Vagina (tissue), 2 donors: ENCODE measurements around the gene DHRS11. TPM values are rescaled to one million over a fixed set of nuclear protein-coding genes. Genes with fewer than 3 reads are reported as not detected.

Experiments used
- DNase-seq, 2 donors: peaks; one replicate each; pipeline ENCODE4 v3.0.0-alpha.2; 2017; ENCODE audit errors: extremely low spot score in 2 of 2
- H3K27ac ChIP-seq: fragments of 200-600 bp; sonication (generic); one replicate; pipeline ENCODE4 v1.5.1; 2019
- H3K27me3 ChIP-seq: fragments of 200-600 bp; sonication (generic); one replicate; pipeline ENCODE4 v1.5.1; 2019
- H3K36me3 ChIP-seq, 2 donors: fragments of 200-600 bp; sonication (generic); one replicate each; pipeline ENCODE4 v1.5.1; 2017 to 2019
- H3K4me1 ChIP-seq: fragments of 200-600 bp; sonication (generic); one replicate; pipeline ENCODE4 v1.5.1; 2019
- H3K4me3 ChIP-seq, 2 donors: fragments of 200-600 bp; sonication (generic); 1 replicate in 1 of 2; 2 replicates in 1 of 2; pipeline ENCODE4 v1.5.1; 2016 to 2019
- H3K9me3 ChIP-seq: fragments of 200-600 bp; sonication (generic); one replicate; pipeline ENCODE4 v1.5.1; 2019
- CTCF ChIP-seq, 3 experiments: fragments of 450-650 bp in 2 of 3; fragments of 200-600 bp in 1 of 3; sonication (generic) in 1 of 3; IDR thresholded peaks; one replicate each; pipeline ENCODE4 v1.5.1; 2017 to 2019; ENCODE audit warnings: antibody characterized with exemption in 3 of 3, mild to moderate bottlenecking in 2 of 3, moderate library complexity in 2 of 3
- POLR2A ChIP-seq, 2 donors: fragments of 450-650 bp; IDR thresholded peaks; one replicate each; pipeline ENCODE4 v1.6.1; 2017; ENCODE audit warnings: antibody characterized with exemption in 2 of 2, mild to moderate bottlenecking in 2 of 2, moderate library complexity in 2 of 2
- POLR2AphosphoS5 ChIP-seq, 2 donors: sonication (generic); formaldehyde crosslinking; IDR thresholded peaks; one replicate each; pipeline ENCODE4 v1.9.0; 2017; ENCODE audit warnings: antibody characterized with exemption in 2 of 2, mild to moderate bottlenecking in 2 of 2, low read depth in 1 of 2; ENCODE audit not compliant: insufficient read depth in 1 of 2
- intact Hi-C: fragments of 100-400 bp; cut with DNase I; formaldehyde crosslinking; loops from one replicate; pipeline ENCODE4 v1.15.1; 2023
- total RNA-seq: library from RNA; depleted of rRNA; stranded (reverse); fragments of >200 nt; gene quantifications from one replicate; pipeline ENCODE4 v1.2.3, GENCODE V29; 2016

Gene DHRS11
- total RNA-seq, 1 donor from 2014 or later: 12.0 TPM

GRCh38 chr17:36640836-36641235, 49.2 kb downstream of the DHRS11 start:
- no peak for DNase-seq
- TF ChIP-seq POLR2A (IDR thresholded peaks at IDR 0.05): no peak
- TF ChIP-seq POLR2AphosphoS5 (IDR thresholded peaks at IDR 0.05; ENCODE audit: insufficient read depth in 1 of 2, low read depth in 1 of 2): no peak
- TF ChIP-seq CTCF (IDR thresholded peaks at IDR 0.05): no peak
- no peak overlapping the region for H3K27ac ChIP-seq

GRCh38 chr17:36641331-36641876, 49.7 kb downstream of the DHRS11 start:
- Histone ChIP-seq H3K27ac (no peak overlapping the region), H3K9me3 (no peaks in the 10 kb centered on the region), H3K4me1 (peaks cover 16% of the 10 kb centered on the region), H3K27me3 (peaks cover 10% of the 10 kb centered on the region), H3K36me3 (no peaks in the 10 kb centered on the region), H3K4me3 (peak overlapping the region; percentile 28 to 31)
- TF ChIP-seq POLR2A (IDR thresholded peaks at IDR 0.05): no peak
- no peak for TF ChIP-seq CTCF (IDR thresholded peaks at IDR 0.05)
- no peak for TF ChIP-seq POLR2AphosphoS5 (IDR thresholded peaks at IDR 0.05; ENCODE audit: insufficient read depth in 1 of 2, low read depth in 1 of 2)
- intact Hi-C loops: no loop called here
- DNase-seq: no peak

More at GRCh38 chr17:36640836-36641235, 49.2 kb downstream of the DHRS11 start:
- H3K9me3 ChIP-seq: no peaks in the 10 kb centered on the region
- peaks cover 10% of the 10 kb centered on the region for H3K27me3 ChIP-seq
- H3K4me1 ChIP-seq: peaks cover 16% of the 10 kb centered on the region
- intact Hi-C loops: no loop called here
- H3K4me3 ChIP-seq: no peak overlapping the region
- no peaks in the 10 kb centered on the region for H3K36me3 ChIP-seq

GRCh38 chr17:36641877-36642845, 50.5 kb downstream of the DHRS11 start:
- no peak overlapping the region for H3K27ac ChIP-seq
- H3K27me3 ChIP-seq: peaks cover 10% of the 10 kb centered on the region
- peaks cover 16% of the 10 kb centered on the region for H3K4me1 ChIP-seq
- no peaks in the 10 kb centered on the region for H3K9me3 ChIP-seq
- DNase-seq: no peak
- intact Hi-C loops: no loop called here
- no peak for TF ChIP-seq POLR2AphosphoS5 (IDR thresholded peaks at IDR 0.05; ENCODE audit: insufficient read depth in 1 of 2, low read depth in 1 of 2)
- TF ChIP-seq POLR2A (IDR thresholded peaks at IDR 0.05): no peak
- no peak for TF ChIP-seq CTCF (IDR thresholded peaks at IDR 0.05)
- peak overlapping the region; percentile 28 to 31 for H3K4me3 ChIP-seq
- H3K36me3 ChIP-seq: no peaks in the 10 kb centered on the region

- H3K27me3 ChIP-seq: peaks cover 10% of the 10 kb centered on the region
- TF ChIP-seq POLR2AphosphoS5 (IDR thresholded peaks at IDR 0.05; ENCODE audit: insufficient read depth in 1 of 2, low read depth in 1 of 2) (no peak), POLR2A (IDR thresholded peaks at IDR 0.05) (no peak), CTCF (IDR thresholded peaks at IDR 0.05) (no peak)
- intact Hi-C loops: no loop called here
- H3K27ac ChIP-seq: no peak overlapping the region
- no peak for DNase-seq
- H3K4me1 ChIP-seq: peaks cover 16% of the 10 kb centered on the region
- no peaks in the 10 kb centered on the region for H3K36me3 ChIP-seq
- no peaks in the 10 kb centered on the region for H3K9me3 ChIP-seq
- H3K4me3 ChIP-seq: no peak overlapping the region
Observed at GRCh38 chr17:36643086-36643685, 51.5 kb downstream of the DHRS11 start.
